Uterus (tissue), 4 donors: ENCODE data around the gene CASP2. TPM values are rescaled to one million over a fixed set of nuclear protein-coding genes. Genes with fewer than 3 reads are reported as not detected.

Experiments used
- DNase-seq, 2 donors: peaks; one replicate each; pipeline ENCODE4 v3.0.0-alpha.2; 2019 to 2020
- H3K27ac ChIP-seq, 2 donors: fragments of 200-600 bp; sonication (generic); 1 replicate in 1 of 2; 2 replicates in 1 of 2; pipeline ENCODE4 v1.5.1; 2016 to 2018
- H3K27me3 ChIP-seq, 2 donors: fragments of 200-600 bp; sonication (generic); one replicate each; pipeline ENCODE4 v1.5.1; 2018 to 2019; ENCODE audit warnings: control low read depth in 1 of 2
- H3K36me3 ChIP-seq, 2 donors: fragments of 200-600 bp; sonication (generic); one replicate each; pipeline ENCODE4 v1.5.1; 2019; ENCODE audit warnings: control low read depth in 1 of 2
- H3K4me1 ChIP-seq, 2 donors: fragments of 200-600 bp; sonication (generic); one replicate each; pipeline ENCODE4 v1.5.1; 2018 to 2019; ENCODE audit warnings: control low read depth in 1 of 2
- H3K4me3 ChIP-seq, 2 donors: fragments of 200-600 bp; sonication (generic); 1 replicate in 1 of 2; 2 replicates in 1 of 2; pipeline ENCODE4 v1.5.1; 2018 to 2019; ENCODE audit warnings: mild to moderate bottlenecking in 1 of 2
- H3K9me3 ChIP-seq, 2 donors: fragments of 200-600 bp; sonication (generic); one replicate each; pipeline ENCODE4 v1.5.1; 2019; ENCODE audit warnings: control low read depth in 1 of 2
- CTCF ChIP-seq, 4 experiments: fragments of 200-600 bp in 2 of 4; fragments of 450-650 bp in 2 of 4; sonication (generic) in 2 of 4; IDR thresholded peaks; one replicate each; pipeline ENCODE4 v1.5.1; 2016 to 2019; ENCODE audit warnings: antibody characterized with exemption in 4 of 4, mild to moderate bottlenecking in 2 of 4, moderate library complexity in 1 of 4
- POLR2A ChIP-seq, 2 donors: fragments of 450-650 bp; IDR thresholded peaks; one replicate each; pipeline ENCODE4 v1.6.1; 2016; ENCODE audit warnings: antibody characterized with exemption in 2 of 2, mild to moderate bottlenecking in 1 of 2, moderate library complexity in 1 of 2
- intact Hi-C: fragments of 100-400 bp; cut with DNase I; formaldehyde crosslinking; loops from one replicate; pipeline ENCODE4 v1.15.1; 2023; ENCODE audit warnings: low total_unique reads
- total RNA-seq, 4 donors: library from RNA; depleted of rRNA in 3 of 4; stranded (reverse); fragments of >200 nt in 3 of 4; gene quantifications; one replicate each; pipeline versions ENCODE4 v1.1.0 to v1.2.4, GENCODE V29; 2014 to 2023
- donor health status: DM: yes; HTN: yes; CAD: no.

Gene CASP2
- total RNA-seq, 4 donors from 2014 or later: 4.1 to 32.2 (median 24.5) TPM

GRCh38 chr7:143341842-143342241 lies 53.7 kb downstream of the CASP2 start:
- Histone ChIP-seq H3K4me1 (no peaks in the 10 kb centered on the region), H3K9me3 (no peaks in the 10 kb centered on the region), H3K27ac (no peak overlapping the region), H3K27me3 (no peaks in the 10 kb centered on the region), H3K4me3 (no peak overlapping the region), H3K36me3 (no peaks in the 10 kb centered on the region)
- TF ChIP-seq CTCF (IDR thresholded peaks at IDR 0.05) (no peak), POLR2A (IDR thresholded peaks at IDR 0.05) (no peak)
- intact Hi-C loops: no loop called here
- no peak for DNase-seq

- no peaks in the 10 kb centered on the region for H3K9me3 ChIP-seq
- no peaks in the 10 kb centered on the region for H3K4me1 ChIP-seq
- no peak overlapping the region for H3K27ac ChIP-seq
- no peak for TF ChIP-seq POLR2A (IDR thresholded peaks at IDR 0.05)
- no peak for TF ChIP-seq CTCF (IDR thresholded peaks at IDR 0.05)
- H3K4me3 ChIP-seq: no peak overlapping the region
- intact Hi-C loops: no loop called here
- no peaks in the 10 kb centered on the region for H3K27me3 ChIP-seq
- no peak for DNase-seq
- H3K36me3 ChIP-seq: no peaks in the 10 kb centered on the region
Measured at GRCh38 chr7:143343596-143343995, 55.4 kb downstream of the CASP2 start.

GRCh38 chr7:143345428-143345900 lies 57.3 kb downstream of the CASP2 start:
- Histone ChIP-seq H3K27me3 (no peaks in the 10 kb centered on the region), H3K27ac (no peak overlapping the region), H3K36me3 (no peaks in the 10 kb centered on the region), H3K4me3 (no peak overlapping the region), H3K4me1 (no peaks in the 10 kb centered on the region), H3K9me3 (no peaks in the 10 kb centered on the region)
- peak; percentile 37 to 49 (median 41) for TF ChIP-seq CTCF (IDR thresholded peaks at IDR 0.05)
- TF ChIP-seq POLR2A (IDR thresholded peaks at IDR 0.05): no peak
- intact Hi-C loops: no loop called here
- no peak for DNase-seq

GRCh38 chr7:143346018-143346417 lies 57.9 kb downstream of the CASP2 start:
- TF ChIP-seq POLR2A (IDR thresholded peaks at IDR 0.05): no peak
- no peak for TF ChIP-seq CTCF (IDR thresholded peaks at IDR 0.05)
- intact Hi-C loops: no loop called here
- Histone ChIP-seq H3K27me3 (no peaks in the 10 kb centered on the region), H3K36me3 (no peaks in the 10 kb centered on the region), H3K27ac (no peak overlapping the region), H3K4me3 (no peak overlapping the region), H3K4me1 (no peaks in the 10 kb centered on the region), H3K9me3 (no peaks in the 10 kb centered on the region)
- no peak for DNase-seq

GRCh38 chr7:143347950-143348349 lies 59.8 kb downstream of the CASP2 start:
- H3K4me3 ChIP-seq: no peak overlapping the region
- no peaks in the 10 kb centered on the region for H3K4me1 ChIP-seq
- no peaks in the 10 kb centered on the region for H3K9me3 ChIP-seq
- H3K36me3 ChIP-seq: no peaks in the 10 kb centered on the region
- DNase-seq: no peak
- TF ChIP-seq POLR2A (IDR thresholded peaks at IDR 0.05): no peak
- no peak for TF ChIP-seq CTCF (IDR thresholded peaks at IDR 0.05)
- intact Hi-C loops: no loop called here
- H3K27ac ChIP-seq: no peak overlapping the region
- no peaks in the 10 kb centered on the region for H3K27me3 ChIP-seq
